Measurements from ENCODE around the gene SSBP1. TPM values are rescaled to one million over a fixed set of nuclear protein-coding genes. Genes with fewer than 3 reads are reported as not detected.
A peak's percentile ranks its signal among the peaks of the same experiment; 100 is the strongest.

SSBP1 gene
- total and polyA plus RNA-seq, 11 donors, result 95.5 to 268 (median 104) TPM

DNA sequence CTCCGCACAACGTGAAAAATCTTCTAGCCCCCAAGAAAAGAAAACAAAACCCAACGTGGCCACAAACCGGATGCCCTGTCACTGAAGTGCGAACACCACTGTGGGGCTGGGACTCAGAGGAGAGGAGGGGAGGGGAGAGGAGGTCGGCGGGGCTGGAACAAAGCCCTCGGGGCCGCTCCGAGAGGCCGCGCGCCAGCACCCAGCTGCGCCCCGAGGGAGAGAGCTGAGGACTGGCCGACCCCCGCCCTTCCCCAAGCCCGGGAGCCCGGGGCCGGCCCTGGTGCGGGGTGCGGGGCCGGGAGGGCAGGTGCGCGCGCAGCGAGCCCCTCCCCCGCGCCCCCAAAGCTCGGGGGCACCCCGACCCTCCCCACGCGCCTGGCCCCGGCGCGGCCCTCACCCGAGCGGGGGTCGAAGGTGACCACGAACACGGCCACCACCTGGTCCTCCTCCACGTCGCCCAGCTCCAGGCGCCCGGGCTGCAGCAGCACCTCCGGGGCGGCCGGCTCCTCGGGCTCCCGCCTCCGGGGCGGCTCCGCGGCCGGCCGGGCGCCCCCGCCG, 36.6 kb upstream of the SSBP1 start:
- TF ChIP-seq CTCF (IDR thresholded peaks at IDR 0.05), result no peak
- TF ChIP-seq POLR2A (IDR thresholded peaks at IDR 0.05), result no peak
- ATAC-seq, result peak; percentile 50 to 69 (median 66)

DNA sequence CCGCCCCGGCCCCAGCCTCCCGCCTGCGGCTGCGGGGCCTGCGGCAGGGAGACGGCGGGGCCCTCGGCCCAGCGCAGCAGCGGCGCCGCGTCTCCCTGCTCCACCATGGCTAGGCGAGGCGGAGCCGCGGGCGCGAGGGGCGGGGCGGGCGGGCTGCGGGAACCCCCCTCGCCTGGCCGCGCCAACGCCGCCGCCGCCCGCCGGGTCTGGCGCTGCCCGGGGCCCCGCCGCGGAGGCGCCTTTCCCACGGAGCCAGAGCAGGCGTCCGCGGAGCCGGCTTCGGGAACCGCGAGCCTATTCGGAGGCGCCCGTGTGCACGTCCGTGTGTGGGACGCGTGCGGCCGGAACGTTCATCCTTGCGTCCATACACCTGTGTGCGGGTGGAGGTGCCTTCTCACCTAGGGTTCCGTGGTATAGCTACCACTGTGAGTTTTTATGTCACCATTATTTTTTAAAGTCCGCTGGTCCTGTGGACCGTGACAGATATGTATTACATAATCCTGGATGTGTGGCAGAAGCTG, 36.1 kb upstream of the SSBP1 start, which contains the start of gene DENND11:
Gene DENND11 (minus strand): TSS at position 120 of the 521 bp plus-strand sequence. CDS start 13 bp downstream, at position 107.
- peak; percentile 49 to 75 (median 67) for ATAC-seq
- no peak for TF ChIP-seq CTCF (IDR thresholded peaks at IDR 0.05)
- TF ChIP-seq POLR2A (IDR thresholded peaks at IDR 0.05), result no peak
- peak; percentile 49 to 79 (median 55) for DNase-seq
- intact Hi-C loops (cut with DNase I), result loop anchor here in 2 of 10 donors (2.0 to 5.0 kb wide), 2 partner anchors 35 to 50 kb away; no protein-coding TSS in a partner anchor
- Histone ChIP-seq H3K27ac (peak within 1 kb of the TSS; percentile 47 to 90 (median 86)), H3K4me3 (peak within 1 kb of the TSS; percentile 69 to 98 (median 82)), H3K27me3 (no peaks in the 10 kb centered on the region), H3K36me3 (no peaks in the 10 kb centered on the region), H3K9me3 (no peaks in the 10 kb centered on the region), H3K4me1 (peaks cover 0 to 45% (median 21%) of the 10 kb centered on the region in 12 donors)
- 0 to 1% (median 1%) methylated on average over 5 to 62 of the region's 62 CpGs for WGBS, 4 donors

More for the DNA sequence above, 36.6 kb upstream of the SSBP1 start:
- WGBS, 4 donors, result 0 to 1% (median 1%) methylated on average over 40 to 59 of the region's 59 CpGs
- DNase-seq, result peak; percentile 38 to 67 (median 50)
- Histone ChIP-seq H3K9me3 (no peaks in the 10 kb centered on the region), H3K36me3 (no peaks in the 10 kb centered on the region), H3K27ac (peak overlapping the region; percentile 47 to 90 (median 86)), H3K4me1 (peaks cover 0 to 50% (median 23%) of the 10 kb centered on the region in 12 donors), H3K4me3 (peak overlapping the region; percentile 65 to 98 (median 82)), H3K27me3 (no peaks in the 10 kb centered on the region)
- intact Hi-C loops (cut with DNase I), result loop anchor here in 2 of 10 donors (2.0 to 5.0 kb wide), 2 partner anchors 35 to 49 kb away; no protein-coding TSS in a partner anchor

GRCh38 chr7:141702892-141703291, 35.3 kb upstream of the SSBP1 start:
- DNase-seq, result no peak

More at GRCh38 chr7:141702892-141703291, 35.3 kb upstream of the SSBP1 start:
- 31 to 53% (median 44%) methylated on average over 4 of the region's 4 CpGs for WGBS, 4 donors
- Histone ChIP-seq H3K4me1 (peaks cover 0 to 38% (median 16%) of the 10 kb centered on the region in 12 donors), H3K27me3 (no peaks in the 10 kb centered on the region), H3K27ac (peak overlapping the region in 1 of 12 donors; percentile 75), H3K36me3 (no peaks in the 10 kb centered on the region), H3K9me3 (no peaks in the 10 kb centered on the region), H3K4me3 (peak overlapping the region in 10 of 12 donors; percentile 52 to 97 (median 75))
- intact Hi-C loops (cut with DNase I), result loop anchor here in 2 of 10 donors (2.0 to 5.0 kb wide), 2 partner anchors 34 to 51 kb away; no protein-coding TSS in a partner anchor
- TF ChIP-seq POLR2A (IDR thresholded peaks at IDR 0.05), result no peak
- TF ChIP-seq CTCF (IDR thresholded peaks at IDR 0.05), result no peak
- ATAC-seq, result no peak

Data from heart left ventricle (tissue), 16 donors.